K562 (cell line): ENCODE results near the gene CCDC60. TPM values are rescaled to one million over a fixed set of nuclear protein-coding genes. Genes with fewer than 3 reads are reported as not detected.

Experiments used
- ATAC-seq: fragments of 200-7000 bp; cut with Tn5 transposase; 3 replicates; pipeline ENCODE4 v1.9.1; 2020; ENCODE audit warnings: moderate library complexity
- BruUV-seq: library from RNA; stranded (reverse); fragments of 400-500 nt; replicated peaks from 2 replicates; lab custom pipeline; 2021; lab: Mats Ljungman, UMichigan
- CTCF ChIA-PET: fragments of 300-600 bp; formaldehyde crosslinking; extraction: SDS; loops from one replicate; lab custom pipeline; 2021; ENCODE audit warnings: low intra/inter-chr PET ratio; lab: Yijun Ruan, JAX
- POLR2A ChIA-PET: fragments of 300-600, 350-650 bp; sonication (Branson Sonifier 250); formaldehyde crosslinking; extraction: SDS; loops from one replicate; lab custom pipeline; 2021; ENCODE audit warnings: antibody characterized with exemption, inconsistent platforms; lab: Yijun Ruan, JAX
- DNase-seq, 4 experiments: peaks; one replicate each; pipeline versions ENCODE4 v3.0.0 to v3.0.0-alpha.2; 2011 to 2018; ENCODE audit warnings: low spot score in 3 of 4, mixed read lengths in 3 of 4; ENCODE audit errors: extremely low read depth in 1 of 4
- FAIRE-seq: peaks from 2 replicates; lab custom pipeline; 2011; peaks lifted over from hg19 to GRCh38; lab: Jason Lieb, UNC
- H2AFZ ChIP-seq: 2 replicates; pipeline ENCODE4 v1.6.0; 2011; ENCODE audit warnings: low read depth, low read length, control low read depth, inconsistent platforms
- H3K27ac ChIP-seq: fragments of 200-600 bp; 3 replicates; pipeline ENCODE4 v1.8.0; 2011; ENCODE audit warnings: low read depth, mild to moderate bottlenecking, control low read depth, inconsistent platforms, low read length, moderate library complexity, mixed read lengths; ENCODE audit errors: extremely low read depth
- H3K27me3 ChIP-seq, 2 experiments: fragments of 300-600 bp in 1 of 2; 2 replicates in 1 of 2; 3 replicates in 1 of 2; pipeline versions ENCODE4 v1.6.0 to v1.8.0; 2011; ENCODE audit warnings: inconsistent platforms in 2 of 2, low read length in 2 of 2, mild to moderate bottlenecking in 1 of 2, mixed read lengths in 1 of 2, moderate library complexity in 1 of 2; ENCODE audit not compliant: control insufficient read depth in 2 of 2, insufficient read depth in 2 of 2
- H3K36me3 ChIP-seq: fragments of 300-600 bp; 3 replicates; pipeline ENCODE4 v1.8.0; 2011; ENCODE audit warnings: mild to moderate bottlenecking, low read length, inconsistent platforms; ENCODE audit not compliant: control insufficient read depth, insufficient read depth
- H3K4me1 ChIP-seq, 2 experiments: fragments of 200-600 bp in 1 of 2; replicated peaks in 1 of 2; 2 replicates in 1 of 2; 3 replicates in 1 of 2; pipeline versions ENCODE4 v1.5.1 to v1.8.0; 2011; ENCODE audit warnings: inconsistent platforms in 2 of 2, low read length in 2 of 2, mild to moderate bottlenecking in 1 of 2, mixed read lengths in 1 of 2, moderate library complexity in 1 of 2; ENCODE audit not compliant: control insufficient read depth in 2 of 2, insufficient read depth in 2 of 2
- H3K4me2 ChIP-seq: 2 replicates; pipeline ENCODE4 v1.6.1; 2011; ENCODE audit warnings: low read length, control low read depth, inconsistent platforms, mixed read lengths; ENCODE audit not compliant: insufficient read depth
- H3K4me3 ChIP-seq: fragments of 200-600 bp; sonication (generic), shearing (Covaris generic); 2 replicates; pipeline ENCODE4 v1.5.1; 2016; ENCODE audit warnings: control low read depth, inconsistent platforms
- H3K79me2 ChIP-seq: fragments of 200-600 bp; 3 replicates; pipeline ENCODE4 v1.8.0; 2011; ENCODE audit warnings: low read length, inconsistent platforms; ENCODE audit not compliant: control insufficient read depth, insufficient read depth
- H3K9ac ChIP-seq, 2 experiments: 2 replicates each; pipeline versions ENCODE4 v1.6.0 to v1.6.1; 2011; ENCODE audit warnings: low read depth in 2 of 2, low read length in 2 of 2, control low read depth in 1 of 2, inconsistent platforms in 1 of 2, mild to moderate bottlenecking in 1 of 2, mixed read lengths in 1 of 2; ENCODE audit not compliant: insufficient read depth in 1 of 2
- H3K9me1 ChIP-seq: one replicate; pipeline ENCODE4 v1.6.0; 2011; ENCODE audit warnings: inconsistent platforms, mild to moderate bottlenecking, low read length, moderate library complexity; ENCODE audit not compliant: control insufficient read depth, insufficient read depth
- H3K9me3 ChIP-seq: replicated peaks from 2 replicates; pipeline ENCODE4 v1.5.1; 2011; ENCODE audit warnings: low read depth, low read length, inconsistent platforms; ENCODE audit not compliant: control insufficient read depth, insufficient read depth
- H4K20me1 ChIP-seq: replicated peaks from 2 replicates; pipeline ENCODE4 v1.6.1; 2011; ENCODE audit warnings: low read length, inconsistent platforms, mixed read lengths; ENCODE audit not compliant: control insufficient read depth, insufficient read depth
- DDX20 ChIP-seq: fragments of 450-650 bp; IDR thresholded peaks from 2 replicates; pipeline ENCODE4 v1.6.1; 2016; ENCODE audit warnings: missing genetic modification characterization, low read depth, mild to moderate bottlenecking, missing compliant biosample characterization, moderate library complexity
- ELF2 ChIP-seq: fragments of 250-450 bp; sonication (Bioruptor Pico); IDR thresholded peaks from 2 replicates; pipeline ENCODE4 v1.5.0; 2021; ENCODE audit warnings: mild to moderate bottlenecking
- FOXK1 ChIP-seq: sonication (generic); formaldehyde crosslinking; IDR thresholded peaks from 2 replicates; pipeline ENCODE4 v1.8.0; 2022; ENCODE audit warnings: missing genetic modification reagents, mild to moderate bottlenecking, borderline replicate concordance
- MBD2 ChIP-seq: sonication (generic); IDR thresholded peaks from 2 replicates; pipeline ENCODE4 v1.6.1; 2016; ENCODE audit warnings: low read depth, borderline replicate concordance
- PML ChIP-seq: IDR thresholded peaks from 2 replicates; pipeline ENCODE4 v1.6.1; 2012; ENCODE audit warnings: low read length, inconsistent platforms
- SNIP1 ChIP-seq: fragments of 450-650 bp; IDR thresholded peaks from 2 replicates; pipeline ENCODE4 v1.7.1; 2017; ENCODE audit warnings: low read depth, mild to moderate bottlenecking
- TAF7 ChIP-seq: fragments of 450-650 bp; IDR thresholded peaks from 2 replicates; pipeline ENCODE4 v1.6.1; 2016; ENCODE audit warnings: missing genetic modification characterization, missing compliant biosample characterization
- XRCC4 ChIP-seq: IDR thresholded peaks from one replicate; pipeline ENCODE4 v1.6.1; 2011; ENCODE audit not compliant: insufficient read depth, insufficient read length; ENCODE audit errors: extremely low read depth
- ZEB2 ChIP-seq: fragments of 450-650 bp; IDR thresholded peaks from 2 replicates; pipeline ENCODE4 v1.6.1; 2016
- ZFPM2 ChIP-seq: fragments of 250-450 bp; sonication (Bioruptor Pico); IDR thresholded peaks from 2 replicates; pipeline ENCODE4 v1.5.1; 2022; ENCODE audit warnings: mild to moderate bottlenecking
- ZNF408 ChIP-seq: fragments of 250-450 bp; sonication (Bioruptor Pico); IDR thresholded peaks from 2 replicates; pipeline ENCODE4 v1.4.0; 2020; ENCODE audit warnings: low read depth, mild to moderate bottlenecking, moderate library complexity
- WGBS: fragments of 100-300 bp; shearing (Covaris generic); methylation state at CpG from one replicate; pipeline ENCODE4 v1.1.6; 2016; ENCODE audit warnings: low coverage, mixed read lengths; ENCODE audit not compliant: insufficient coverage; ENCODE audit errors: missing lambda C conversion rate; 5-methylcytosine and 5-hydroxymethylcytosine counted together
- in situ Hi-C: fragments of 300-500 bp; cut with MboI; formaldehyde crosslinking; loops from 4 replicates; pipeline ENCODE4 v1.15.0; 2018; ENCODE audit warnings: inconsistent platforms, mixed read lengths
- intact Hi-C: fragments of 100-400 bp; cut with micrococcal nuclease; formaldehyde crosslinking; loops from 2 replicates; pipeline ENCODE4 v1.14.2; 2022
- polyA plus RNA-seq, 8 experiments: library from polyadenylated mRNA; depleted of rRNA in 4 of 8; stranded (reverse) in 5 of 8; unstranded in 3 of 8; fragments of >200 nt; fragmentation: Nextera tagmentation in 2 of 8; fragmentation: Illumina TruSeq in 1 of 8; extraction: Ambion mirVana in 2 of 8; extraction: Trizol in 1 of 8; gene quantifications; 2 replicates each; pipeline versions ENCODE4 v1.2.1 to v1.2.3, GENCODE V29; 2011 to 2014; ENCODE audit warnings: inconsistent platforms in 1 of 8, missing spikeins in 1 of 8
- total RNA-seq, 7 experiments: library from RNA; depleted of rRNA in 6 of 7; stranded (reverse); fragments of >200 nt in 6 of 7; fragmentation: Illumina TruSeq in 2 of 7; extraction: Trizol in 2 of 7; gene quantifications; 2 replicates each; pipeline versions ENCODE4 v1.2.1 to v1.2.3, GENCODE V29; 2011 to 2021; ENCODE audit warnings: low replicate concordance in 1 of 7

CCDC60 gene
- total and polyA plus RNA-seq, 9 of the 15 experiments (the other 6 are each of a cell fraction or from before 2014, with no cell fraction given): not detected

GRCh38 chr12:119385659-119386058 is 51.1 kb downstream of the CCDC60 start:
- Histone ChIP-seq H3K27me3 (no peaks in the 10 kb centered on the region), H3K4me3 (no peak overlapping the region), H3K27ac (no peak overlapping the region), H3K9me1 (no peaks in the 10 kb centered on the region), H3K9me3 (no peaks in the 10 kb centered on the region), H4K20me1 (no peaks in the 10 kb centered on the region), H3K9ac (no peak overlapping the region), H3K4me1 (no peaks in the 10 kb centered on the region), H3K36me3 (no peaks in the 10 kb centered on the region), H2AFZ (no peak overlapping the region), H3K4me2 (no peak overlapping the region), H3K79me2 (no peaks in the 10 kb centered on the region)
- in situ Hi-C loops: no loop called here
- ATAC-seq: no peak
- ChIA-PET POLR2A (no interaction called here), CTCF (no interaction called here)
- no peak for TF ChIP-seq MBD2
- TF ChIP-seq DDX20 (tag): no peak
- TF ChIP-seq FOXK1 (CRISPR knock-in tag): no peak
- TF ChIP-seq XRCC4: no peak
- no peak for TF ChIP-seq PML
- no peak for TF ChIP-seq ZEB2
- no peak for TF ChIP-seq TAF7 (tag)
- no peak for TF ChIP-seq ELF2 (CRISPR knock-in tag)
- TF ChIP-seq ZNF408: no peak
- no peak for DNase-seq
- FAIRE-seq: no peak
- 0% methylated on average over 3 of the region's 3 CpGs for WGBS
- BruUV-seq: no TSS peak
- intact Hi-C loops: no loop called here

DNA sequence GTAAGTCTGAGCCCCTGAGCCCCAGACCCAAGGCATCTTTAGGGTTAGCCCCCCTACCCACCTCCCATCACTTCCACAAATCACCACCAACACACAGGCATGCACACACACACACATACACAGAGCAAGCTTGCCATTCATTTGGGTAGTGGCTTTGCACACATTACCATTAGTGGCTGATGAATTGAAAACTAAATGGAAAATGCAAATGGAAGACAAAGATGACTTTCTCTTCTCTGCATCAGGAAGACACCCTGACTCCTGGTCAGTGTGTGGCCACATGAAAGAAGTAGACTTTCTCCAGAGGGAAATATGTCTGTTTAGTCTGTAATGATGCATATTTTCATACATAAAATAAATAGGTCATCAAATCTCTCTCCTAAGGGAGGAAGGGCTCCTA is 55.2 kb downstream of the CCDC60 start:
- Histone ChIP-seq H3K4me3 (no peak overlapping the region), H2AFZ (no peak overlapping the region), H3K9ac (no peak overlapping the region), H3K9me1 (no peaks in the 10 kb centered on the region), H3K27me3 (no peaks in the 10 kb centered on the region), H3K4me1 (no peaks in the 10 kb centered on the region), H3K4me2 (no peak overlapping the region), H3K79me2 (no peaks in the 10 kb centered on the region), H3K9me3 (no peaks in the 10 kb centered on the region), H4K20me1 (no peaks in the 10 kb centered on the region), H3K36me3 (no peaks in the 10 kb centered on the region), H3K27ac (no peak overlapping the region)
- ATAC-seq (no peak), DNase-seq (no peak), FAIRE-seq (no peak)
- ChIA-PET CTCF (no interaction called here), POLR2A (no interaction called here)
- intact Hi-C loops: no loop called here
- in situ Hi-C loops: no loop called here
- no TSS peak for BruUV-seq
- TF ChIP-seq ZFPM2 (CRISPR knock-in tag): no peak
- no peak for TF ChIP-seq SNIP1
